HG03342 (cell line): ENCODE measurements around the gene TBXAS1.

Experiments
- ATAC-seq: cut with Tn5 transposase; IDR thresholded peaks from one replicate; pipeline ENCODE4 v1.9.1; 2021; ENCODE audit warnings: mild to moderate bottlenecking, moderate library complexity; ENCODE audit not compliant: unreplicated experiment

The TBXAS1 gene

DNA sequence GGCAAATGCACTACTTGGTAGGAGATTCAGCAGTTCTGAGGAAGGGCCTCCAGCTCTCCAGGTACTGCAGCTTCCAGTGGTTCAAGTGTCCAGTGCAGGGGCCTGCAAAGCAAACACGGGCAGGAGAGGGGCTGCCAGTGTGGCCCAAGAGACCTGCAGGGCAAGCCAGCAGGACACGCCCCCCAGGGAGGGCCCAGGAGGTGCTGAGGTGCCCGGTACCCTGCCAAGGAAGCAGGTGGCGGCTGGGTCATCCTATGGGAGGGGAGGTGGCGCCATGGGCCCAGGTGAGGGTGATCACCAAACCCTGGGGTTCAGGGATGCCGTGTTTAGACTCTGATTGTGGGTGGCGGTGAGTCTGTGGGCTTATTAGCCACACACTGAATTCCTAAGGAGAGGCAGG lies 188.0 kb downstream of the TBXAS1 start:
- ATAC-seq = no peak

- ATAC-seq = no peak
Observed at GRCh38 chr7:140017543-140017942, 188.5 kb downstream of the TBXAS1 start.

DNA sequence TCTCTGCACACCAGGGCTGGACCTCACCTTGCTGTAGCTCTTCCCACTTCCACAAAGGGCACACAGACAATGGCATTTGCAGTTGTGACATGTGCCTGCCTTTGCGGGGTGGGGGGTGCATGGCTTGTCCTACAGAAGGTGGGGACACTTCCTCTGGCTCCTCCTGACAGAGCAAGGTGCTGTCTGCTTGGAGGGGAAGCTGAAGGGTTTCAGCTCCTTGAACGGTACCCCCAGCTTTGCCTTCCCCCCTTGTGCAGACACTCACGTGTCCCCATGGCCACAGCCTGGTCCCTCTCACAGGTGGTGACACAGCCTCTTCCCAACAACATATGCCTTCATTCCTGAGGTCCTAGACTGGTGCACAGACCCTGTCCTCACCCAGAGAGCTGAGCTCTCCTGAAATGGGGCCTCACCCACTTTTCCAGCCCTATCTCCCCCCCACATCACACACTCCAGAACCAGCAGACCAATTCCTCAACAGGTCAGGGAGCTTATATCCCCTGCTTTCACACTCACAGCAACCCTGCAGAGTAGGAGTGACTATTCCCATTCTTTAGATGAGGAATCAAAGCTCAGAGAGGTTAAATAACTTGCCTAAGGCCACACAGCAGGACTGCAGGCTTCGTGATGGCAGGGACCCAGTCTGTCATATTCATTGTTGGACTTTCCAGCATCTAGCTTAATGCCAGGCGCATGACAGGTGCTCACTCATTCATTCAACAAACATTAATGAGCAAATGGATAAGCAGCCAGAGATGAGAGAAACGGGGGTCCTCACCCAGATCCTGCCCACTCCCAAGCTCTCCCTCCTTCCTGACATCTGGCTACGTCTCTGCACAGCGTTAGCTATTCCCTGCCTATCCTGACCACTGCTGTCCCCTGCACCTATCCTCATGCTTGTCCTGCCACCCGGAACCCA lies 189.3 kb downstream of the TBXAS1 start:
- no peak for ATAC-seq

DNA sequence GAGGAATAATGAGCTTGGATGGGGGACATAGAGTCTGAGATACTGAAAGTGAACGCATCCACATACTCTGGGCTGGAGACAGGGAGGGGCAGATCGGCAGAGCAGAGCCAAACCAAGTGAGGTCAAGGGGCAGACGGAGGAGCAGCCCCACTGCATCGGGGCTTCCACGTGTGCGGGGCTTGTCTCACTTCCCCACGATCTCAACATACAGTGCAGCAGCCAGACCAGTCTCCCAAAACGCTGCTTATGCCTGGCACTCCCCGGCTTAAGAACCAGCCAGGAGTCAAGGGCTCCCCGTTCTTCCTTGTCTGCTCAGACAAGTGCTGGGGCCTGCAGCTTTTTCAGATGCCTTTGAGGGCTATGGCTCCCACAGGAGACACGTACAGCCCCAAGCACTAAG lies 190.1 kb downstream of the TBXAS1 start:
- no peak for ATAC-seq

- no peak for ATAC-seq
Observed at GRCh38 chr7:140019606-140020005, 190.5 kb downstream of the TBXAS1 start.

- no peak for ATAC-seq
Observed at GRCh38 chr7:140021603-140022002, 192.5 kb downstream of the TBXAS1 start.

DNA sequence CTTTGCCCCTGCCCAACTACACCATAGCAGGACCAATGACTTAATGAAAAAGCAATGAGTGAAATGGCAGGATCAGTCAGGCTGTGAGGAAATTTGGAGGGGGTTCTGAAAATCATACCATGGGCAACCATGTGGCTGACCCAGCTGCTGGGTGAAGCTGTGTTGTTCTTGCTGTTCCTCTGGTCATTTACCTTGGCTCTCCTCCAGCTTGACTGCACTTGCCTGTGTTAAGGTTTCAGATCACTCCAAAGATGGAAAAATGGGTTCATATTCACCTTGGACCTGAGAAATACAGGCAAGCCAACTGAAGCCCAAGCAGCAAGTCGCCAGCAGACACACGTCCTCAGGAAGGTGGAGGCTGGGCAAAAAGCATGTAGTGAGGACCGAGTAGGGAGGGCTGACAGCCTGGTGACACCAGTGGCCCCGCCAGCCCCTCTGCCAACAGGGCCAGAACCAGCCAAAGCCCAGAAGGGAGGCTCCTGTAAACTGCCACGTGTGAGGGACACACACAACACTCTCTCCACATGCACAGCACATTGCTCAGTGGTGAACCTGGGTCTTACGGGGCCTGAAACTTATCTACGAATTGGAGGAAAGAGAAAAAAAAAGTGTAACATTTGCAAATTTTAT lies 193.6 kb downstream of the TBXAS1 start:
- ATAC-seq = no peak

DNA sequence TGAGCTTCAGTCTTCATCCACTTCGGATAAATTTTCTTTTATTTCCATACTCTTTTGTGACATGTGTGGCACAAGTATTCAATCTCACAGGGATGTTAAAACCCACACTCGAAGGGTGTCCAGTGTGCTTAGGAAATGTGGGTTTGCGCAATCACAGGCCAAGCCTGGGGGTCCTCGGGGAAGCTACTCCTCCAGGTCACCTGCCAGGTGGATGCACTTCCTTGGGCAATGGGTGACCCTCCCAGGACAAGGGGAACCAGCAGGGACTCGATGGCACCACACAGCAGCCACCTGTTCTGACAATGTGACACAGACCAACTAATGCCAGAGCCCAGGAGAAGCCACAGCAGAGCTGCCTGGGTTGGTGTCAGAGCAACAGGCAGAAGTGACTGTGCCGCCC lies 194.7 kb downstream of the TBXAS1 start:
- ATAC-seq = no peak

DNA sequence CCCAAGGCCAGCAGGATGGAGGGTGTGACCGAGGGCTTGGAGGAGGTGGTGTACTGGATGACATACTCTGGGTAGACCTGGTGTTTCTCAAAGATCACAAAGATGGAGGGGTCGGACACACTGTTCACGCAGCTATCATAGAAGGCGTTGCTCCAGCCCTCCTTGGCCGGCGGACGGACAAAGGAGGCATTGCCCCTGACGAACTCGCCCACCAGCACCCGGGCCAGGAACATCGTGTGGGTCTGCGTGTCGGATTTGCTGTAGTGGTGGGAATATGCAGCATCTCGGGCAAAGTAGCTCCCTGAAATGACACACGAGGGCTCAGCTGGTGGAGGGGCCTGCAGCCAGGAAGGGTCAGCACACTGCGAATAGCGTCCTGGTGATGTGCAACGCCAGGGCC lies 195.5 kb downstream of the TBXAS1 start:
- ATAC-seq = no peak

DNA sequence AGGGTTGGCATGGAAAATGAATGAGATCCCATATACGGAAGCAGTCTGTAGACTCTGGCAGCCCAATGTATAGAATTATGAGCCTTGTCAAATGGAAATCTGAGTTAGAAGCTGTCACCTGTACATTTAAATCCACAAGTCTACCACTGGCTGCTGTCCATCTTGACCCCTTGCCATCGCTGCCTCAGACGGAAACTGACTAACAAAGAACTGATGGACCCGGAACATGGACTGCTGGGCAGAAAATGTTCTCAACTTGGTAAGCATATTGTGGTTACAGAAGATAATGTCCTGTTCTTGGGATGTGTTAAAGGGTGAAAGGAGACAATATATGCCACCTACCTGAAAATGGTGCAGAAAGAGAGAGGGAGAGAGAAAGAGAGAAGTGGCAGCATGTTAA lies 196.2 kb downstream of the TBXAS1 start:
- ATAC-seq = no peak

- ATAC-seq = no peak
Observed at GRCh38 chr7:140025814-140026433, 196.9 kb downstream of the TBXAS1 start.

DNA sequence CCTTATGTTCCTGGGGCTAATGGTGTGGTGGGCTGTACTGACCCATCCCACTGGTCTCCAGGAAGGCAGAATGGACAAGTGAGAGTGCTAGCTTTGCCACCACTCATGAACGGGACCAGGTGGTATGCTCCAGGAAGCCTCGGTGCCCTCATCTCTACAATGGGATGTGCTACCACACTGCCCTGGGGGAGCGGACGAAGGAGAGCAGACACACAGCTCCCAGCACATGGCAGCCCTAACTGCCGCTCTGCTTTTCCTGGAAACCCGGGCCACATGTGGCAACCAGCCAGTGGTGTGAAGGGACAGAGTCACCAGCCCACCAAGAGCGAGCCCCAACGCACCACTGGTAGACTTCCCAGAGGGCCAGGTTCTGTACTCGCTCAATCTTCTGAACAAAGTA lies 197.9 kb downstream of the TBXAS1 start:
- no peak for ATAC-seq

DNA sequence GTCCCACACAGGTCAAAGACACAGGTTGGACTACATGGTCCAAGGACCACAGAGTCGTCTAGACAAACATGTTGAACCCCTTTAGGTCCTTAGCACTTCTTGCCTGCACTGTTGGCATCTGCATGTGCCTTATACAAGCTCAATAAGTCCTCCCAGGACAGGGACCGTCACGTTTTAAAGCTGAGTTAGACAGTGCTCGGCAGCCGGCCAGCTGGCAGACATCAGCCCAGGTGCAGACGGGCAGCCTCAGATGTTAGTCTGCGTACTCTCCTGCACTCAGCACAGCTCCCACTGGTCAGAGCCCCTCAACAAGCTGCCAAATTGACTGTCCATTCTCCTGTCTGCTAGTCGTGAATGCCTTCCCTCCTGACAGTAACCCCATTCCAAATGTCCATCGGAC lies 198.8 kb downstream of the TBXAS1 start:
- no peak for ATAC-seq

- ATAC-seq = no peak
Observed at GRCh38 chr7:140028311-140028710, 199.2 kb downstream of the TBXAS1 start.

GRCh38 chr7:140029072-140029471 lies 200.0 kb downstream of the TBXAS1 start:
- no peak for ATAC-seq

DNA sequence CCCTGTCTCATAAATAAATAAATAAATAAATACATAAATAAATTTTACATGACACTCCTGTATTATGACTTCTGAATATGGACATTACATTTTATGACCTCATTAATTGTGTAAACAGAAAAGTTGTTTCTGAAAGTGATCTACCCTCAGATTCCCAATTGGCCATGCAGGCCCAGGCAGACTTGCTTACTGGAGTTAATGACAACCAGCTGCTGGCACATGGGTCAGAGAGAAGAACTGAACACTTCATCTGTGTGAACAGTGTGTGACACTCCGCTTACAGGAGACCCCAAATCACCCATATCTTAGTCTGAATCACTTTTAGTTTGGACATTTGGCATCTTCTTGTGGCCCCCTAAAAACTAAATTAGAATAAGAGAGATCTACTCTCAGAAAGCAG lies 202.3 kb downstream of the TBXAS1 start:
- no peak for ATAC-seq

GRCh38 chr7:140033036-140033435 lies 204.0 kb downstream of the TBXAS1 start:
- no peak for ATAC-seq

DNA sequence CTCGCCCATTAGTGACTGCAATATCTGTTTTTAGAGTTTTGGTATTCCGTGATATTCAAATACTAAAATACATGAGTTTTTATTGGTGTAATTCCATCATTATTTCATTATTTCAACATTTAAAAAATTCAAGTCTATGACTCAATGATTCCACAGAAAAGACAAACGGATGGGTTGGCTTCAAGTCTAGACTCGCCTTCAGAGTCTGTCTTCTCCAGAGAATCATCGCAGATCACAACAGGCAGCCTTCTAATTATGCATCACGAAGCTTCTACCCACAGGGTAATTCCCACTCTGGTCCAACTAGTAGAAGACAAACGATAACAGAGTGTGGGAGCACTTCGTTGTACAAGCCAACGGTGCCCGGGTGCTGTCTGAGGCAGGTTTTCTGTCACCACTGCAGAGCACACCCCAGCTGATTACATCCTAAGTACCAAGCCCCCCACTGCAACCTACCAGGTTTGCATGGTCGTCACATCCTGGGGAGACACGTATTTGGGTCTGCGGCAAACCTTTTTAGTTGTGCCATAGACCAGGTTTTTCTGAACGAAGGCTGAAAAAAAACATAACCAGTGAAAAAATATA lies 204.8 kb downstream of the TBXAS1 start:
- no peak for ATAC-seq

GRCh38 chr7:140034421-140034820 lies 205.4 kb downstream of the TBXAS1 start:
- ATAC-seq = no peak

DNA sequence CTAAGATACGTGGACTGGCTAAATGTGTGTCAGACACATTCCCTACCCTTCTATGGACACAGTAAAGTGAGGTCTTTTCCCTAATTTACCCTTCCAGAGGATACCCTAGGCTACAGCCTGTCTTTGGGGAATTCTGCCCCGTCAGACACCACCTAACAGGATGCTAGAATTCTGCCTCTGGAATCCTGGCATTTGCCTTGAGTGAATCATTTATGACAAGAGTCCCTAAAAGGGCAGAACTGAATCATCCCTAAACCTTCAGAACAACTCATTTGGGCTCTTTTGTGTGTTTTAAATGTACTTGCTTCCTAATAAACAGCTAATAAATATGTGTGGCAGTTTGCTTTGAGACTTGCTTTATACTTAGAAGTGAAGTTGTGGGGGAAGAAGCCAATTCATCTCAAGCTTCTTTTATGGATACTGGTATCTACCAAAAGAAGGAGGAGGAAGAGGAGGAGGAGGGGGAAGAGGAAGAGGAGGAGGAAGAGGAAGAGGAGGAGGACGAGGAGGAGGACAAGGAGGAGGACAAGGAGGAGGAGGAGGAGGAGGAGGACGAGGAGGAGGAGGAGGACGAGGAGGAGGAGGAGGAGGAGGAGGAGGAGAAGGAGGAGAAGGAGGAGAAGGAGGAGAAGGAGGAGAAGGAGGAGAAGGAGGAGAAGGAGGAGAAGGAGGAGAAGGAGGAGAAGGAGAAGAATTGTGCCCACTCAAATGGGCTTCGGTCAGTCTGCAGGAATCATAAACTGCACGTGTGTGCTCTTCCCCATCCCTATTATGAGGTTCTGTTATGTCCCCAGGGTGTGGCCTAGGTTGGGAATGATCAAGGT lies 206.5 kb downstream of the TBXAS1 start:
- ATAC-seq = no peak
